NCI-H460 (cell line): Measurements from ENCODE around the gene HSD11B1L. TPM values are rescaled to one million over a fixed set of nuclear protein-coding genes. Genes with fewer than 3 reads are reported as not detected.

ENCODE experiments used
- DNase-seq: peaks from one replicate; pipeline ENCODE4 v3.0.0-alpha.2; 2016; ENCODE audit warnings: low read depth; ENCODE audit errors: extremely low read depth
- total RNA-seq: library from RNA; depleted of rRNA; stranded (reverse); fragments of >200 nt; shearing (Covaris generic); gene quantifications from 2 replicates; pipeline ENCODE4 v1.2.3, GENCODE V29; 2014

The HSD11B1L gene
- total RNA-seq, 1 experiment from 2014 or later: 2.3 TPM

DNA sequence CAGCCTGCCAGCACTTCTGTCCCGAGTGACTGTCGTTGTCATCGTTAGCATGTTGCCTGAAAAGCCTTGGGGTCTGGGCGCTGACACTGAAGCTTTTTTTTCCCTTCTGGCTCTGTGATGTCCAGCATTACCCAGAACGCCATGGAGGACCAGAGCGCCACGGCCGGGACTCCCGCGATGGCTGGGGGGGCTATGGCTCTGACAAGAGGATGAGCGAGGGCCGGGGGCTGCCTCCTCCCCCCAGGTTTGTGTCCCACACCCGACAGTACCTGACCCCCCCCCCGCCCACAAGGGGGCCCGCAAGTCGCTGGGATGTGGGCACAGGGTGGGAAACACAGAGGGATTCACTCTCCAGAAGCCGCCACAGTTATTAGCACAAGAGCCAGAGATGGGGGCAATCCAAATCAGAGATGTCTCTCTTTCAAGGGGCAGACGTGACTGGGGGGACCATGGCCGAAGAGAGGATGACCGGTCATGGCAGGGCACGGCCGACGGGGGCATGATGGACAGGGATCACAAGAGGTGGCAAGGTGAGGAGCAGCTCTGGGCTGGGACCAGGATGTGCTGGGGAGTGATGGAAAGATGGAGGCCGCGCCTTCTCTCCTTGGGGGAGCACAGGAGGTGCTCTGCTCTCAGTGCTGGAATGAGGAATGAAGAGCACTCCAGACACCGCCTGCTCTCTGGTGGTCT lies 13.8 kb upstream of the HSD11B1L start:
- DNase-seq: no peak

DNA sequence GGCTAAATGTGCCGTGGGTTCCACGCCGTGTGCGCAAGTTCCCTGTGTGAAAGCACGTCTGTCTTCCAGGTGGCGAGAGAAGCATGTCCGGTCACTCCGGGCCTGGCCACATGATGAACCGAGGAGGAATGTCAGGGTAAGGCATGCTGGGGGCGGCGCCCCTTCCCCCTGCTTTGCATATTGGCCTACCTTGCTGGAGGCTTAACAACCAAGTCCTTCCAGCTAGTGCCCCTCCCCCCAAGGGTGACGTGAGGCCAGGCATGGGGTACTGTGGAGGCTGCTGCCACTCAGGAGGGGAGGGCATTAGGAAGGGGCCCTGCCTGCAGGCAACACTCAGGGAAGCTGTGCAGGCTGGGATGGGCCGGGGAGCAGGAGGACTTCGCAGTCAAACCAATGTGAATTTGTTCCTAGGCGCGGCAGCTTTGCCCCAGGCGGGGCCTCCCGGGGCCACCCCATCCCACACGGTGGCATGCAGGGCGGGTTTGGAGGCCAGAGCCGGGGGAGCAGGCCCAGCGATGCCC lies 13.0 kb upstream of the HSD11B1L start:
- DNase-seq: no peak

DNA sequence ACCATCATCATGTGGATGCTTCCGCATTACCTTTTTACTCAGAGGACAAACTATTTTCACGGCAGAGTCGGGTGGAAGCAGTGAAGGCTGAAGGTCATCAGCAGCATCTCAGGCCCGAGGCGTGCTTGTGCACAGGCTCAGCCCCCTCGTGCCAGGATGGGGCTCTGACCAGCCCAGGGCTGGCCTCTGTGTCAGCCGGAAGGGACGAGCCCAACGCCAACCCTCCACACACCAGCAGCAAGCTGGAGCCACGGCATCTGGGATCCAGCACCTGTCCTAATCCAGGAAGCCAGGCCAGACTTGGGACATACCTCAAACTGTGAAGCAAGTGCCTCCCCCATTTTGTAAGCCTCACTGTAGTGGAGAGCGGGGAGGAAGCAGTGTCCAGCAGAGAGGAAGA lies 11.6 kb upstream of the HSD11B1L start:
- no peak for DNase-seq

- no peak for DNase-seq
These were observed 9.2 kb upstream of the HSD11B1L start for GRCh38 chr19:5671600-5671999.

- DNase-seq: no peak
These were observed 7.9 kb upstream of the HSD11B1L start for GRCh38 chr19:5672708-5673459.

DNA sequence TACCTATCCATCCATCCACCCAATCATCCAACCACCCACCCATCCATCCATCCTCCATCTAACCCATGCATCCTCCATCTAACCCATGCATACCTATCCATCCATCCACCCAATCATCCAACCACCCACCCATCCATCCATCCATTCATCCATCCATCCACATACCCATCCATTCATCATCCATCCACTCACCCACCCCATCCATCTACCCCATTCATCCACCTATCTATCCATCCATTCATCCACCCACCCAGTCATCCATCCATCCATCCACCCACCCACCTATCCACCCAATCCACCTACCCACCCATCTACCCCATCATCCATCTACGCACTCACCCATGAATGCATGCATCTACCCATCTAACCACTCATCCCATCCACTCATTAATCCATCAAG lies 7.1 kb upstream of the HSD11B1L start:
- no peak for DNase-seq

DNA sequence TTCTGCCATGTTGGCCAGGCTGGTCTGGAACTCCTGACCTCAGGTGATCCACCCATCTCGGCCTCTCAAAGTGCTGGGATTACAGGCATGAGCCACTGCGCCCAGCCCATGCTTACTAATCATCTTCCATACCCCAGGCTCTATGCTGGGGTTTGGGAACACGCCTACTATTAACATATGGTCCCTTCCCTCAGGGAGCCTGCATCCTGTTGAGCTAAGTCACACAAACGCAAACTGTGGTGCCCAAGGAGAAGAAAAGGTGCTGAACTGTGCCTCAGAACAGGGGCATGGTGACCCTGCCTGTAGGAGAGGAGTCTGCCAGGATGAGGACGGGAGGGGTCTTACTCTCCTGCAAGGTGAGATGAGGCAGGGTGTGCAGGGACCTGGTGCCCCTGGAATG lies 6.1 kb upstream of the HSD11B1L start:
- no peak for DNase-seq

DNA sequence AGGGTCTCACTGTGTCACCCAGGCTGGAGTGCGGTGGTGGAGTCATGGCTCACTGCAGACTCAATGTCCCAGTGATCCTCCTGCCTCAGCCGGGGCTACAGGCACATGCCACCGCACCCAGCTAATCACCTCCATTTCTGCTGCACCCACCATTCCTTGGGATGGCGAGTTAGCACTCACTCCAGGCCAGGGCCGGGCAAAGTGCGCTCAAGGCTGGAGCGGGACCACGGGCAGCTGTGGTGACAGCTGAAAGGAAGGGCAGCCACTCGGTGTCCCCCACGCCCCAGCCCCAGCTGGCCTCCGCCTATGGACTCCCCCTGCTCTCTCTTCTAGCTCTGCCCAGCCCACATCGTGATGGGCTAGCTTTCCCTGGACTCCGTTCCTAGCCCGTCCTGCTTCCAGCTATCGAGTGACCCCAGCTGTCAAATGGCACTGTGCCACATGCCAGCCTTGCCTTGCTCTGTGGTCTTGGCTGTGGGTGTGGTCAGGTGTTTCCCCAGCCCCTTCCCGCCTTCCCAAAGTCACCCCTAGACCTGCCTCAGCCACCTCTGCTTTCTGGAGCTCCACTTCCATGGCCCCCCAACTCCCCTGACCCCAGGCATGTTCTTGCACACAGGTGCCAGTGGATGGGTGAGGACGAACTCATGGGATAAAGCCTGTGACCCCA lies 4.6 kb upstream of the HSD11B1L start:
- no peak for DNase-seq

GRCh38 chr19:5676772-5677105 lies 4.1 kb upstream of the HSD11B1L start:
- no peak for DNase-seq

GRCh38 chr19:5677136-5677535 lies 3.7 kb upstream of the HSD11B1L start:
- no peak for DNase-seq

- no peak for DNase-seq
These were observed 3.2 kb upstream of the HSD11B1L start for GRCh38 chr19:5677580-5677979.

DNA sequence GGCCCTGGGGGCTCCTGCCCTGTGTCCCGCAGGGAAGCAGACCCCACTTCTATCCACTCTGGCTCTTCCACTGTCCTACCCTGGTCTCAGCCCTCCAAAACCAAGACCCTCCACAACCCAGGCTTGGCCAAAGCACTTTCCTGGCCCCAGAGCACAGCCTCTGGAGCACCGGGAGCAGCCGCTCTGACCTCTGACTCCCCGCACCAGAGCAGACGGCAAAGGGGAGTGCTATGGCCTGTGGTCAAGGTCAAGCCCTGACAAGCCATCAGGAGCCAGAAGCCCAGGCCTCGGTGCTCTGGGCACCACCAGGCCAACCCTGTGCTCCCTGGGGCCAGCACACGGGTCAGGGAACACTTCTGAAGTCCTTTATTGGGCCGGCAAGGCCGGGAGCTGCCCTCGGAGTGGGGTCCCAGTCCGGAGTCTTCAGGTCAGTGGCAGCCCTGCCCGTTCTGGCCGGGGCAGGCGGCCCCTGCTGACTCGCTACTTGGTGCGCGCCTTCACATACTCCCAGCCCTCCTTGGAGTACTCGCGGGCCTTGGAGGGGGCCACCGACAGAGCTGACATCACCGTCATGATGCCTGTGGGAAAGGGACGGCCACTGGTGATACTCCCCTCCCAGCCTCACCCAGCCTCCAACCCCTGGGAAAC lies 2.6 kb upstream of the HSD11B1L start:
- no peak for DNase-seq

DNA sequence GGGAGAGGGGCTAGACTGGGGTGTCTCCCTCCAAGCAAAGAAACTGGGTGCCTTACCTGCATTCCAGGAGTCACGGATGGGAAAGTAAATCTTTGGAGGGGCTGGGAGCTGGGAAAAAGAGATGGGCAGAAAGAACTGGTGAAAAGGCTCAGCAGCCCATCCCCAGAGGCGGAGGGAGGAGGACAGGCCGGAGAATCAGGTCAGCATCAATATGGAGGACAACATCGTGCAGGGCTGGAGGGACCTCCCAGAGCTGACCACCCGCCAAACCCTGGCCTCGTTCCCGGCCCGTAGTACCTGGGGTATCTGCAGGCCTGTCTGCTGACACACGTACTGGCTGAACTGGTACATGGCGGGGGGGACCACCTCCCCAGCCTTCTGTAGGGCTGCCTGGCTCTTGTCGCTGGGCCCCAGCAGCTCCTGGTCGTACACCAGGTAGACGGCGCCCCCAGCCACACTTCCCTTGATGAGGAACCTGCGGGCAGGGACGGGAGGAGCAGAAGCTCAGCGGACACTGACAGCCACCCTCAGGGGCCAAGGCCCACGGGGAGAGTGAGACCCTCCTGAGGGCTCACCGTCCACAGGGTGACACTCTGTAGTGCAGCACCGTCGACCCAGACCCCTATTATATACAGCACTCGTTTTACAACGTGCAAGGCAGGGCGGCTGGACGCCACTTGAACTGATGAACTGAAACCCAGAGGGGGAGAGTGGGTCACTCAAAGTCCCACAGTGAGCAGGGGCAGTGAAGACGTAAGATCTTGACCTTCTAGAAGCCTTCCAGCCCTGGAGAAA lies 1.3 kb upstream of the HSD11B1L start:
- DNase-seq: no peak

GRCh38 chr19:5680084-5680436 lies 767 bp upstream of the HSD11B1L start:
- no peak for DNase-seq

DNA sequence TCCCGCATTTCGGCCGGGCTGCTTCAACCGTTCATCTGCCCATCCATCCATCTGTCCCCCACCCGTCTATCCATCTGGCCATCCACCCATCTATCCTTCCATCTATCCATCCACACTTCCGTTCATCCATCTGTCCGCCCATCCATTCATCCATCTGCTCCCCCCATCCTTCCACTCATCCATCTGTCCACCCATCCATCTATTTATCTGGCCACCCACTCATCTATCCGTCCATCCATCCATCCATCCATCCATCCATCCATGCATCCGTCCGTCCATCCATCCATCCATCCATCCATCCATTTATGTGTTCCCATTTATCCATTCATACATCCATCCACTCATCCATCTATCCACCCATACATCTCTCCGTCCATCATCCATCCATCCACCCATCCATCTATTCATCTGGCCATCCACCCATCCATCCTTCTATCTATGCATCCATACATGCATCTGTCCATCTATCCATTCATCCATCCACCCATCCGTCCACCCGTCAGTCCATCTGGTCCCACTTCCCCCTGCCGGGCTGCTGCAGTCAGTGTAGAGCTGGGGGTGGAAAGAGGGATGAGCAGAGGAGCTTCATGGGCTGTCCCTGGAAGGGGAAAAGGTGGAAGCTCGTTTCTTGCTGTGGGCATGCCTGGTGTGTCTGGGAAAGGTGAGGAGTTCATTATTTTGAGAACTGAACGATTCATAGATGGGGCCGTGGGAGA lies 722 bp downstream of the HSD11B1L start:
- DNase-seq: no peak

GRCh38 chr19:5682107-5682482 lies 1.3 kb downstream of the HSD11B1L start:
- no peak for DNase-seq

GRCh38 chr19:5683177-5683886 lies 2.5 kb downstream of the HSD11B1L start:
- DNase-seq: no peak

DNA sequence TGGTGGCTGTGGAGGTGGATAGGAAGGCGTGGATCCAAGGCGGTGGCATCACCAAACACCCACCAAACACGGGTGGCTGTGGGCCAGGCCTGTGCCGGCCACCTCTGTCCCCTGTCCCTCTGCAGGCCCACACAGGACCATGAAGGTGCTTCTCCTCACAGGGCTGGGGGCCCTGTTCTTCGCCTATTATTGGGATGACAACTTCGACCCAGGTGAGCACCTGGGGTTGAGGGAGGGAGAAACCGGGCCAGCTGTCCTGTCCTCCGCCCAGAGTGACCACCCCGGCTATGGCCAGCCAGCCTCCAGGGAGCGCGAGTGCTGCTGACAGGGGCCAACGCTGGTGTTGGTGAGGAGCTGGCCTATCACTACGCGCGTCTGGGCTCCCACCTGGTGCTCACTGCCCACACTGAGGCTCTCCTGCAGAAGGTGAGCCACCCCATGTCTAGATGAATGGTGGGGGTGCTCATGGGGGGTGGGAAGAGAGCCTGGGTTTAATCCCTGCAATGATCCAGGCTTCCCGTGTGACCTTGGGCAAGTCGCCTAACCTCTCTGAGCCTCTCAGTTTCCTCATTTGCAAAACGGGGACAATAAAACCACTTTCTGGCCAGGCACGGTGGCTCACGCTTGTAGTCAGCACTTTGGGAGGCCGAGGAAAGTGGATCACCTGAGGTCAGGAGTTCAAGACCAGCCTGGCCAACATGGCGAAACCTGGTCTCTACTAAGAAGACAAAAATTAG lies 4.0 kb downstream of the HSD11B1L start:
- no peak for DNase-seq

DNA sequence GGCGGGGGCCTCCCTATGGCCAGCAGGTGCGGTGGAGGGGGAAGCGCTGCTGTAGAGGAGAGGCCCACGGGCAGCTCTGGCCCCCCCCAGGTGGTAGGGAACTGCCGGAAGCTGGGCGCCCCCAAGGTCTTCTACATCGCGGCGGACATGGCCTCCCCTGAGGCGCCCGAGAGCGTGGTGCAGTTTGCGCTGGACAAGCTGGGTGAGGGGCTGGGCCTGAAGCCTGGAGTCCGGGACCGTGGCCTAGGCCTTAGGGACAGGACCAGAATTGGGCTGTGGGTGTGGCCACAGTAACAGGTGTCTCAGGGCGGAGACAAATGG lies 5.5 kb downstream of the HSD11B1L start:
- no peak for DNase-seq
